Prostate gland (tissue), 2 donors: Measurements from ENCODE around the gene TBC1D2B.

Experiments
- CTCF ChIP-seq, 4 experiments: fragments of 200-600 bp in 2 of 4; fragments of 450-650 bp in 2 of 4; sonication (generic) in 2 of 4; IDR thresholded peaks; 1 replicate in 3 of 4; 2 replicates in 1 of 4; pipeline ENCODE4 v1.5.1; 2016 to 2019; ENCODE audit warnings: antibody characterized with exemption in 4 of 4, mild to moderate bottlenecking in 2 of 4, moderate library complexity in 2 of 4
- POLR2A ChIP-seq: fragments of 450-650 bp; IDR thresholded peaks from one replicate; pipeline ENCODE4 v1.6.1; 2016; ENCODE audit warnings: antibody characterized with exemption, mild to moderate bottlenecking

GRCh38 chr15:77983708-77984445 is 93.6 kb downstream of the TBC1D2B start:
- TF ChIP-seq CTCF (IDR thresholded peaks at IDR 0.05) (no peak), POLR2A (no peak)
